BLaER1 treated with 17β-estradiol and CSF1 and Interleukin-3, amounts not matched to agents 10 nM and 100 nM (cell line): ENCODE results near the gene RPL13.

Source experiments
- H3K27ac ChIP-seq, 11 experiments: shearing (Covaris generic); formaldehyde crosslinking; 2 replicates each; pipeline ENCODE4 v1.8.1; 2022
- H3K27me3 ChIP-seq, 11 experiments: shearing (Covaris generic); formaldehyde crosslinking; 2 replicates each; pipeline ENCODE4 v1.8.1; 2022
- H3K36me3 ChIP-seq, 11 experiments: shearing (Covaris generic); formaldehyde crosslinking; 2 replicates each; pipeline ENCODE4 v1.8.1; 2022
- H3K4me1 ChIP-seq, 10 experiments: shearing (Covaris generic); formaldehyde crosslinking; 2 replicates each; pipeline ENCODE4 v1.8.1; 2022
- H3K4me2 ChIP-seq, 11 experiments: shearing (Covaris generic); formaldehyde crosslinking; 2 replicates each; pipeline ENCODE4 v1.8.1; 2022
- H3K4me3 ChIP-seq, 10 experiments: shearing (Covaris generic); formaldehyde crosslinking; 2 replicates each; pipeline ENCODE4 v1.8.1; 2022
- H3K9ac ChIP-seq, 11 experiments: shearing (Covaris generic); formaldehyde crosslinking; 2 replicates each; pipeline ENCODE4 v1.8.1; 2022
- H3K9me3 ChIP-seq, 11 experiments: shearing (Covaris generic); formaldehyde crosslinking; replicated peaks in 1 of 11; 2 replicates each; pipeline ENCODE4 v1.8.1; 2022
- H4K20me1 ChIP-seq, 11 experiments: shearing (Covaris generic); formaldehyde crosslinking; 2 replicates each; pipeline ENCODE4 v1.8.1; 2022
- Cebpa-rat ChIP-seq, 11 experiments: shearing (Covaris generic); IDR thresholded peaks; 2 replicates each; pipeline ENCODE4 v1.8.1; 2022

Gene RPL13

GRCh38 chr16:89547291-89547690 lies 13.2 kb upstream of the RPL13 start:
- TF ChIP-seq Cebpa-rat (IDR thresholded peaks at IDR 0.05), result no peak
- Histone ChIP-seq H3K4me3 (no peak overlapping the region), H3K4me1 (peaks cover 16 to 28% (median 24%) of the 10 kb centered on the region in 10 experiments), H3K9me3 (no peaks in the 10 kb centered on the region), H3K27ac (0 out of 22 replicates have a peak overlapping the region, but pooled peaks of 2 of the 11 experiments have one; percentile 12 to 14), H3K4me2 (no peak overlapping the region), H3K27me3 (no peaks in the 10 kb centered on the region), H4K20me1 (peaks cover 0 to 42% (median 19%) of the 10 kb centered on the region in 11 experiments; a peak in 16 of 22 replicates), H3K36me3 (peaks cover 75 to 100% (median 90%) of the 10 kb centered on the region in 11 experiments), H3K9ac (no peak overlapping the region)

GRCh38 chr16:89547860-89548259 lies 12.6 kb upstream of the RPL13 start:
- Histone ChIP-seq H3K4me2 (peak overlapping the region in 6 of 11 experiments; percentile 59 to 74 (median 68); a peak in 4 of 22 replicates), H3K4me3 (no peak overlapping the region), H3K36me3 (peaks cover 80 to 100% (median 92%) of the 10 kb centered on the region in 11 experiments), H3K4me1 (peaks cover 16 to 28% (median 24%) of the 10 kb centered on the region in 10 experiments), H3K9ac (peak overlapping the region in 1 of 11 experiments; percentile 57; a peak in 1 of 22 replicates), H3K27ac (no peak overlapping the region; a peak in 1 of 22 replicates), H4K20me1 (peaks cover 0 to 37% (median 19%) of the 10 kb centered on the region in 11 experiments; a peak in 16 of 22 replicates), H3K27me3 (no peaks in the 10 kb centered on the region), H3K9me3 (no peaks in the 10 kb centered on the region)
- no peak for TF ChIP-seq Cebpa-rat (IDR thresholded peaks at IDR 0.05)

GRCh38 chr16:89548344-89549006 lies 12.0 kb upstream of the RPL13 start:
- peak overlapping the region in 8 of 11 experiments; percentile 26 to 64 (median 49); a peak in 12 of 22 replicates for H3K27ac ChIP-seq
- peaks cover 85 to 100% (median 95%) of the 10 kb centered on the region in 11 experiments for H3K36me3 ChIP-seq
- no peaks in the 10 kb centered on the region for H3K9me3 ChIP-seq
- H4K20me1 ChIP-seq, result peaks cover 0 to 37% (median 19%) of the 10 kb centered on the region in 11 experiments; a peak in 16 of 22 replicates
- no peak overlapping the region for H3K4me3 ChIP-seq
- peak overlapping the region; percentile 18 to 62 (median 38); a peak in 11 of 22 replicates for H3K9ac ChIP-seq
- peaks cover 16 to 28% (median 24%) of the 10 kb centered on the region in 10 experiments for H3K4me1 ChIP-seq
- peak overlapping the region; percentile 56 to 87 (median 70) for H3K4me2 ChIP-seq
- TF ChIP-seq Cebpa-rat (IDR thresholded peaks at IDR 0.05), result no peak
- H3K27me3 ChIP-seq, result no peaks in the 10 kb centered on the region

GRCh38 chr16:89549007-89549700 lies 11.3 kb upstream of the RPL13 start:
- Histone ChIP-seq H3K9ac (peak overlapping the region; percentile 18 to 62 (median 39); a peak in 14 of 22 replicates), H3K36me3 (peaks cover 84 to 100% (median 93%) of the 10 kb centered on the region in 11 experiments), H3K27ac (peak overlapping the region in 8 of 11 experiments; percentile 26 to 64 (median 49); a peak in 13 of 22 replicates), H3K4me2 (peak overlapping the region; percentile 56 to 87 (median 70)), H3K9me3 (no peaks in the 10 kb centered on the region), H3K27me3 (no peaks in the 10 kb centered on the region), H3K4me1 (peaks cover 16 to 32% (median 24%) of the 10 kb centered on the region in 10 experiments), H4K20me1 (peaks cover 0 to 37% (median 19%) of the 10 kb centered on the region in 11 experiments; a peak in 16 of 22 replicates), H3K4me3 (no peak overlapping the region)
- TF ChIP-seq Cebpa-rat (IDR thresholded peaks at IDR 0.05), result no peak

GRCh38 chr16:89550421-89551007 lies 10.0 kb upstream of the RPL13 start:
- H3K27me3 ChIP-seq, result no peaks in the 10 kb centered on the region
- no peaks in the 10 kb centered on the region for H3K9me3 ChIP-seq
- H3K36me3 ChIP-seq, result peaks cover 83 to 100% (median 93%) of the 10 kb centered on the region in 11 experiments
- H3K27ac ChIP-seq, result peak overlapping the region in 2 of 11 experiments; percentile 63 to 64; a peak in 2 of 22 replicates
- H3K4me2 ChIP-seq, result peak overlapping the region in 2 of 11 experiments; percentile 67 to 83; a peak in 3 of 22 replicates
- peaks cover 0 to 32% (median 19%) of the 10 kb centered on the region in 11 experiments; a peak in 16 of 22 replicates for H4K20me1 ChIP-seq
- no peak for TF ChIP-seq Cebpa-rat (IDR thresholded peaks at IDR 0.05)
- no peak overlapping the region for H3K9ac ChIP-seq
- H3K4me1 ChIP-seq, result peaks cover 18 to 32% (median 25%) of the 10 kb centered on the region in 10 experiments
- no peak overlapping the region for H3K4me3 ChIP-seq

GRCh38 chr16:89552329-89552728 lies 8.2 kb upstream of the RPL13 start:
- H3K9me3 ChIP-seq, result no peaks in the 10 kb centered on the region
- H3K27me3 ChIP-seq, result no peaks in the 10 kb centered on the region
- no peak overlapping the region for H3K4me2 ChIP-seq
- TF ChIP-seq Cebpa-rat (IDR thresholded peaks at IDR 0.05), result no peak
- H3K4me1 ChIP-seq, result peaks cover 36 to 46% (median 40%) of the 10 kb centered on the region in 10 experiments
- H4K20me1 ChIP-seq, result peaks cover 0 to 29% (median 17%) of the 10 kb centered on the region in 11 experiments; a peak in 16 of 22 replicates
- H3K27ac ChIP-seq, result no peak overlapping the region
- H3K36me3 ChIP-seq, result peaks cover 73 to 91% (median 83%) of the 10 kb centered on the region in 11 experiments
- no peak overlapping the region; a peak in 1 of 22 replicates for H3K9ac ChIP-seq
- H3K4me3 ChIP-seq, result no peak overlapping the region

GRCh38 chr16:89552913-89553312 lies 7.6 kb upstream of the RPL13 start:
- Histone ChIP-seq H3K9ac (no peak overlapping the region; a peak in 1 of 22 replicates), H3K4me1 (peaks cover 42 to 51% (median 45%) of the 10 kb centered on the region in 10 experiments), H4K20me1 (peaks cover 0 to 33% (median 16%) of the 10 kb centered on the region in 11 experiments; a peak in 16 of 22 replicates), H3K9me3 (no peaks in the 10 kb centered on the region), H3K4me2 (no peak overlapping the region), H3K27me3 (no peaks in the 10 kb centered on the region), H3K27ac (no peak overlapping the region), H3K36me3 (peaks cover 68 to 86% (median 79%) of the 10 kb centered on the region in 11 experiments), H3K4me3 (no peak overlapping the region)
- no peak for TF ChIP-seq Cebpa-rat (IDR thresholded peaks at IDR 0.05)

- peaks cover 61 to 82% (median 72%) of the 10 kb centered on the region in 11 experiments for H3K36me3 ChIP-seq
- no peak overlapping the region for H3K4me3 ChIP-seq
- peaks cover 0 to 25% (median 12%) of the 10 kb centered on the region in 11 experiments; a peak in 16 of 22 replicates for H4K20me1 ChIP-seq
- H3K27me3 ChIP-seq, result no peaks in the 10 kb centered on the region
- H3K4me2 ChIP-seq, result no peak overlapping the region; a peak in 1 of 22 replicates
- no peak overlapping the region for H3K27ac ChIP-seq
- no peak for TF ChIP-seq Cebpa-rat (IDR thresholded peaks at IDR 0.05)
- H3K9me3 ChIP-seq, result no peaks in the 10 kb centered on the region
- H3K9ac ChIP-seq, result peak overlapping the region in 1 of 11 experiments; percentile 5; a peak in 1 of 22 replicates
- H3K4me1 ChIP-seq, result peaks cover 43 to 51% (median 45%) of the 10 kb centered on the region in 10 experiments
Measured at GRCh38 chr16:89553733-89554132, 6.7 kb upstream of the RPL13 start.
